GM18507 (cell line): ENCODE data around the gene GSTA2.
"Not testable (repeated sequence)": the region's sequence is repeated elsewhere in the genome, so short reads cannot be mapped to it uniquely, and the experiment has no call there.

ENCODE experiments used
- DNase-seq: peaks from one replicate; pipeline ENCODE4 v3.0.0; 2011; ENCODE audit warnings: low read depth; ENCODE audit not compliant: insufficient read length; ENCODE audit errors: extremely low spot score
- FAIRE-seq: peaks from 2 replicates; lab custom pipeline; 2011; peaks lifted over from hg19 to GRCh38; lab: Jason Lieb, UNC

Gene GSTA2

DNA sequence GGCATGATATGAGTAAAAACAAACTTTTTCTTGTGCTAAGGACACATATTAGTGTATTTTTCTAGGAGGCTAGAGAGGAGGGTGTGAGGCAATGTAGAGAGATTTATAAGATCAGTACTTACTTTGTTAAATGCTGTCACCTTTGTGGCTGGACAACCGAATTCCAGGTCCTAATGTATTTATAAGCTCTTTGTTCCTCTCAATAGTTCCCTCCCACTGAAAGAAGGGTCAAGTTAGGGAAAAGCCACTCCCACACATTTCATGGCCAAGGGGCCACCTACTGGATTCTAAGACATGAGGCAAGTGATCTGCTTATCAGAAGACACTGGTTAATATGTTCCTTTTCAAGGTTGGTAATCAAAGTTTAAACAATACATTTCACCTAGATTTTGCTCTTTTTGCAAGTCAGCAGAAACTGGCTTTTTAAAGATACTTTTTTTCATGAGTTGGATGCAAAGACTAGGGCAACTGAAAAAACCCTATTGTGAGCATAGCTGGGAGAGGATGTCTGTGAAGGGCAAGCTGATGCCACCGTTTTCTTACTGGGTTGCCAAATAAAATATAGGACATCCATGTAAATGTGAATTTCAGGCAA is at the start of gene GSTA2:
Gene GSTA2, minus strand, starts transcription at position 154 of the 595 bp plus-strand sequence. CDS start 5,528 bp downstream, outside the sequence.
- not testable (repeated sequence) for FAIRE-seq

DNA sequence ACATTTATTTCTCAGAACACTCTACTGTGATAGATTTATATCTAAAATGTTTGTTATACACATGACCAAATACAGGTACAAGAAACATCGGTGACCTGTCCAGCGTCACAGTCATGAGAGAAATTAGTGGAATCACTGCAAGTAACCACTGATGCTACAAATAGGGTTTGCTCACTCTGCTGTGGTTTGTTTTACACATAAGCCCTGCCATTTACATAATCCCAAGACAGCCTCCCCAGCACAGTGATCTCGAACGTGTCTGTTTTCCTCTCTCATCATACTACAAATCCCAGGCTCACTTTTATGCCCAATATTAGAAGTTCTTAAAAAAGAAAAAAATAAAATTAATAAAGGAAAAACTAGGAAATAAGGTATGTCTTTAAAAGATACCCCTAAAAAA is 46.5 kb upstream of the GSTA2 start:
- not testable (repeated sequence) for DNase-seq, FAIRE-seq

More for the DNA sequence above, at the start of gene GSTA2:
- DNase-seq: not testable (repeated sequence)

DNA sequence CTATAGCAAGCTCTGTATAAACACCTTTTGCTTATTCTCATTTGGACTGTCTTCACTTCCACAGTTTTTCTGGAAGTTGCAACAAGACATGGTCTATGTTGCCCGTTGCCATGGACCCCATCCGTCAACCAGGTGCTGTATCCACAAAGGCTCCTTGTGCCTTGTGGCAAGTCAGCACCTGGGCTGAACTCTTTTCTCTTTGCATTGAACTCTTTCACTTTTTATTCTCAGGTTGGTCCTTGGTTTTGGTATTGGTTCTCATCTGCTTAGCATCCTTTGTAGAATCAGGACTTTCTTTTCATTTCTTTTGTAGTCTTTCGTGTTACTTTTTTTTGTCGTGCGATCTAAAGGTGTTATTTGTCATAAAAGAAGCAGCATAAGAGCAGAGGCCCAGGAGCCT is 45.4 kb upstream of the GSTA2 start:
- DNase-seq: no peak
- no peak for FAIRE-seq

DNA sequence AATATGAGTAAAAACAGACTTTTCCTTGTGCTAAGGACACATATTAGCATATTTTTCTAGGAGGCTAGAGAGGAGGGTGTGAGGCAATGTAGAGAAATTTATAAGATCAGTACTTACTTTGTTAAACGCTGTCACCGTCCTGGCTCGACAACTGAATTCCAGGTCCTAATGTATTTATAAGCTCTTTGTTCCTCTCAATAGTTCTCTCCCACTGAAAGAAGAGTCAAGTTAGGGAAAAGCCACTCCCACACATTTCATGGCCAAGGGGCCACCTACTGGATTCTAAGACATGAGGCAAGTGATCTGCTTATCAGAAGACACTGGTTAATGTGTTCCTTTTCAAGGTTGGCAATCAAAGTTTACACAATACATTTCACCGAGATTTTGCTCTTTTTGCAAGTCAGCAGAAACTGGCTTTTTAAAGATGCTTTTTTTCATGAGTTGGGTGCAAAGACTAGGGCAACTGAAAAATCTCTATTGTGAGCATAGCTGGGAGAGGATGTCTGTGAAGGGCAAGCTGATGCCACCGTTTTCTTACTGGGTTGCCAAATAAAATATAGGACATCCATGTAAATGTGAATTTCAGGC is 40.5 kb upstream of the GSTA2 start, which contains the start of gene GSTA1:
Gene GSTA1, minus strand, starts transcription at position 149 of the 588 bp plus-strand sequence. CDS start 4,549 bp downstream, outside the sequence.
- not testable (repeated sequence) for DNase-seq, FAIRE-seq

DNA sequence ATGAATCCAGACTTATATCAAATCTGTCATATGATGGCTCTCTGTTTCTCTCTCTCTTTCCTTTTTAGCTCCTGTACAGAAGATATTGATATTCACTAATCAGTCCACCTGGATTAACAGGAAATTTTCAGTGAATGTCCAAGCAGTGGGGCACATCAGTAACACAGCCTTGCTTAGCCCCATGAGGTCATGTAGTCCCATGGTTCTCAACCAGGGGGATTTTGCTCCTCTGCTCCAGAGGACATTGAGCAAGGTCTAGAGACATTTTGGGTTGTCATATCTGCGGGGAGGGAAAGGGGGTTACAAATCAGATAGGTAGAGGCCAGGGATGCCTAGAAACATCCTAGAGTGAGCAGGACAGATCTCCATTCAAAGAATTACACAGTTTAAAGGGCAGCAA is 39.5 kb upstream of the GSTA2 start:
- no peak for FAIRE-seq
- DNase-seq: no peak

DNA sequence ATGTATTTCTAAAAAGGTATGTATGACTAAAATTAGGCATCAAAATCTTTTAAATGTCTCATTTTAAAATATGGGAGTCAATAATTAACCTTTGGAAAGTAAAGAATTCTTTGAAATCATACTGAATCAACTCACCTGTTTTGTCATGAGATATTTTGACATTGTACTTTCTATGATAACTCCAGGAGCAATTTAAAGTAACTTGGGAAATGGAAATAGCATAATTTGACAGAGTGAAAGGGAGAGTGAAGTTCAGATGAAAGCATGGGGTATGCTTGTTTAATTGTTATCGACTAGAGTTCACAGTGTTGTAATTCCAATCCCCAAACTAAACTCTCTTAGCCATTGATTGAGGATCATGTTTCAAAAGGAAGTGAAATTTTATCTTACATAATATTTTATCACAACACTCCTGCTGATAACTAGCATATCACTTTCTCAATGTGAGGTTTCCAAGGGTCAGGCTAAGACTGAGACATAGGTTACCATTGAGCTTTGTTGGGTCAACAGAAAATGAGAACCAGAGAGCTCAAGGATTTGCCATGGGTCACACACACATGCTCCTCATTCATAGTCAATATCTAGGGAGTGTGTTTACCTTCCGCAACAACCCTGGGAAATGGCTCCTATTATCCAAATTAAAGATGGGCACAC is 38.0 kb upstream of the GSTA2 start:
- FAIRE-seq (no peak), DNase-seq (no peak)

DNA sequence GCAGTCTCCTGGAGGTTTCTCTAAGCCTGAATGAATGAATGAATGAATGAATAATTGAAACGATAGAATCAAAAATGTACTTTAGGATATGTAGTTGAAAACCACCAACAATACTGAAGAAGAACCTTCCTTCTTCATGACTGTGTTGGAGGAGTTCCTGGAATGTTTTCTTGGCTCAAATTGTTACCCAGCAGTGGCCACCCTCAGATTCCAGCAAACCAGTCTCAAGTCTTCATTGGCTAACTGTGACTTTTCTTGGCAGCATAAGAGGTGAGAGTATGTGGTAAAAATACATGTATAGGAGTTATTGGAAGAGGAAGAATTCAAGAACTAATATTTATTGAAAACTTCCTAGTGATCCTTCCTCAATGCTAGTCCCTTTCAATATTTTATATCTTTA is 36.0 kb upstream of the GSTA2 start:
- not testable (repeated sequence) for FAIRE-seq, DNase-seq

DNA sequence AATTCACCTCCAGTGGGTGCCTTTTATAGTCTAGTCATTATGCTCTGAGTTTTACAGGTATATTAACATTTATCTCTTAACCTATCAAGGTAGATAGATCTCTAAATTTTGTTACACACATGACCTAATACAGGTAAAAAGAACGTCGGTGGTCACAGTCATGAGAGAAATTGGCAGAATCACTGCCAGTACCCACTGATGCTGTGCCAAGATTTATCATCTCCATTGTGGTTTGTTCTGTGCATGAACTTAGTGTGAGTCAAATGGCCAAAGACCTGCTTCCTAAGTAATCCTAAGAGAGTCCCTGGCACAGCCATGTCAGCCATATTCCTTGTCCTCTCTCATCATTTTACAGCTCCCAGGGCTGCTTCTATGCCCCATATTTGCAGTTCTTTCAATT is 31.1 kb upstream of the GSTA2 start:
- not testable (repeated sequence) for FAIRE-seq, DNase-seq

DNA sequence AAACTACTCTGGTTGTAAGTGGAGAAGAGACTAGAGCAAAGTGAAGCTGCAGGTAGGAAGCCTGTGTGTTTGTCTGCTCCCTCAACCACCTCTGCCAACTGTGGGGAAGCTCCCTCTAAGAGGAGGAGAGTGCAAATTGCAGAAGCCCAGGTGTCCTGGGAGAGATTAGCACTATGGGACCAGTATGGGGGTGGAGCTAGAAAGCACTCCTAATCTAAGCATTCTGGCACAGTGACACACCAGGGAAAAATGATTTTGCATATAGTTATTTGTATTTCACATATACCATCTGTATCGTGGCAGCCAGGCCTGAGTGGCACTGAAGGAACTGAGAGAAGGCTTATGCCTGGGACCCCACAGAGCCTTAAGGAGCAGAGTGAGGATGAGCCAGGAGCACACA is 27.6 kb upstream of the GSTA2 start:
- FAIRE-seq: no peak
- no peak for DNase-seq

DNA sequence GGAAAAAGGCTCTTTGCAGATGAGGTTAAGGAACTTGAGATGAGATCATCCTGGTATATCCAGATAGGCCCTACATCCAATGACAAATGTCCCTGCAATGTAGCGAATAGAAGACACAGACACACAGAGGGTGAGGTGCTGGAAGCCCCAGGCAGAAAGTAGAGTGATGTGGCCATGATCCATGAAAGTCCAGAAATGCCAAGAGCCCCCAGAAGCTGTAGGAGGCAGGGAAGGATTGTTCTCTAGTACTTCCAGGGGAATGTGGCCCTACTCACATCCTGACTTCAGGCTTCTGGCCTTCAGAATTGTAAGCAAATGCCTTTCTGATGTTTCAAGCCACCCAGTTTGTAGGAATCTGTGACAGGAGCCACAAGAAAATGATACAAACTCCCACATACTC is 26.4 kb upstream of the GSTA2 start:
- FAIRE-seq, DNase-seq: not testable (repeated sequence)

DNA sequence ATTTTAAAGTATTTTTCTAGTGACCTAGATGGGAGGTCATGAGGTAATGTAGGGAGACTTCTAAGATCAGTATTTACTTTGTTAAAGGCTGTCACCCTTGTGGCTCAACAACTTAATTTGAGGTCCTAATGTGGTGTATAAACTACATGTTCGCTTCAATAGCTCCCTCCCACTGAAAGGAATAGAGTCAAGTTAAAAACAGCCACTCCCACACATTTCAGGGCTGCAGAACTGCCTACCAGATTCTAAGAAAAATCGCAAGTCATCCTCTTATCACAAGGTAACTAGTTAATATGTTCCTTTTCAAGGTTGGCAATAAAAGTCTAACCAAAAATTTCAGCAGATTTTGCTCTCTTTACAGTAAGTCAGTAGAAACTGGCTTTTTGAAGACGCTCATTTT is 25.2 kb upstream of the GSTA2 start:
- DNase-seq: no peak
- no peak for FAIRE-seq

DNA sequence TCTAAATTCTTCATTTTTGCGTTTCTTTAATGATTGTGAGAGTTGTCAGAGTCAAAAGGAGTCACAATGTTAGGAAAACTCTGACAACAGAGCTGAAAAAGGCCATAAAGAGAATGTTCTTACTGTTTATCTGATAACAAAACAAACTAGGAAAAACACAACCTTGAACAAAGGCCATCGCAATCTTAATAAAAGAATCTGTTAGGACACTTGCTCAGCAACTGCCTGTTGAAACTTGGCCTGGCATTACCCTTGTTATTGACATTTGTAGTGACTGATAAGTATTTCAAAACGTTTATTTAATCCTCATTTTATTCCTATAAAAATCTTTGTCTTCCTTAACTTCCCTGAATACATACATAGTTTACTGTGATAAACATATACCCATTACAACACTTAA is 24.6 kb upstream of the GSTA2 start:
- FAIRE-seq (no peak), DNase-seq (no peak)

DNA sequence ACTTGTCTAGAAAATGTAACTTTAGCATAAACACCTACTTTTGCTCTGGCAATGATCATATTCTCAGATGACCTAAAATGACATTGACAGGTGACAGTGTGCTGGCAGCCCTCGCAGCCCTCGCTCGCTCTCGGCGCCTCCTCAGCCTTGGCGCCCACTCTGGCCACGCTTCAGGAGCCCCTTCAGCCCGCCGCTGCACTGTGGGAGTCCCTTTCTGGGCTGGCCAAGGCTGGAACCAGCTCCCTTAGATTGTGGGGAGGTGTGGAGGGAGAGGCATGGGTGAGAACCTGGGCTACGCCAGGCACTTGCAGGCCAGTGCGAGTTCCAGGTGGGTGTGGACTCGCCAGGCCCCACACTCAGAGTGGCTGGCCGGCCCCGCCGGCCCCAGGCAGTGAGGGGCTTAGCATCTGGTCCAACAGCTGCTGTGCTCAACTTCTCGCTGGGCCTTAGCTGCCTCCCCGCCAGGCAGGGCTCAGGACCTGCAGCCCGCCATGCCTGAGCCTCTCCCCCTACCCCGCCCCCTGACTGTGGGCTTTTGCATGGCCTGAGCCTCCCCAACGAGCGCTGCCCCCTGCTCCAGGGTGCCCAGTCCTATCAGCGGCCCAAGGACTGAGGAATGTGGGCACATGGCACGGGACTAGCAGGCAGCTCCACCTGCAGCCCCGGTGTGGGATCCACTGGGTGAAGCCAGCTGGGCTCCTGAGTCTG is 23.1 kb upstream of the GSTA2 start:
- no peak for FAIRE-seq
- no peak for DNase-seq

DNA sequence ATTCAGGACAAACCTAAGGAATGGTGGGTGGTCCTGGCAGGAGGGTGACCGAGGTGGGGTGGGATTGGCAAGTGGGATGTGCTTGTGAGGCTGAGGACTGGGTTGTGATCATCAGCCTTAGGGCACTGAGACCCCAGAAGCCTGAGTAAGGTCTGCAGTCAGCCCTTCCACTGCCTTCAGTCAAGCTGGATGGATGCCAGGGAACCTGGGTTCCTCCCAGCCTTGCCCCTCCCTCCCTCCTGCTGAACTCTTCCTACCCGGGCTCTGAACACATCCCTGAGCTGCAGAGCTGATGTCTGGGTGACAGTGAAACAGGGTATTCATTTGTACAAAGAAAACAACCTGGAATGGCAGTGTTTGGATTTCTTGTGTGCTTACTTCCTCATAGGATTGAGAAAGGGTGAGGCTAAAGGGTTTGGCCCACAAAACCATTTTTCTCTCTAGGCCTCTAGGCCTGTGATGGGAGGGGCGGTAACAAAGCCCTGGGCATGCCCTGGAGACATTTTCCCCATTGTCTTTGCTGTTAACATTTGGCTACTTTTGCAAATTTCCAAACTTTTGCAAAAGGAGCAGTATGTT is 19.5 kb upstream of the GSTA2 start:
- not testable (repeated sequence) for FAIRE-seq, DNase-seq

DNA sequence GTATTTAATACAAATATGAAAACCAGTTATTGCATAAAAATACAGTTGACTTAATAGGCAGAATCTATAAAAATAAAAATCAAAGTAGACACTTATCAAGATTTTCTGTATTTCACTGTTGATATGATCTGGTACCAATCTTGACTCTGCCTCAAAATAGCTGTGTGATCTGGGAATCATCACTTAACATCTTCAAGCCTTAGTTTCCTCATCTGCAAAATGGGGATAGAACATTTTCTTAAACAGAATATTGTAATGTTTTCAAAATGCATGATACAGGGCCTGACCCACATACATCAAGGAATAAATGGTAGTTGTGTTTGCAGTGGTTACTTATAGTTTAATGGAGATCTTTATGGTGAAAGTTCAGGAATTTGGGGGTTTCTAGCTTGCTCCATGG is 18.9 kb upstream of the GSTA2 start:
- FAIRE-seq, DNase-seq: not testable (repeated sequence)

DNA sequence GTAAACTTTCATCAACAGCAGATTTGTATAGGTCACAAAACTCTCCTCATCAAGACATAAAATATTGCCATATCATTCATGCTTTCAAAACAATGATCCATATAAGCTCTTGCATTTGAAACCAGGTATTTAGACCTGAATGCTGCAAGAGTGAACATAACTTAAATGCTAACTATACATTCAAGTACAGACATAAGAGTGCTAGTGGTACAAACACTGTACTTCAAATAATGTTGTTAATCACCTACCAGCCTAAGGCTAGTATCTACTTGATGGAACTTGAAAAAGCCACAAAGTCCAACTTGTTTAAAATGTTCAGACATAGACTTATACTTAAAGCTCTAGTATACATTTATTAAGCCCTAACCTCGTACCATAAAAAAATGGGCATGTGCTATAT is 16.0 kb upstream of the GSTA2 start:
- FAIRE-seq: no peak
- no peak for DNase-seq

DNA sequence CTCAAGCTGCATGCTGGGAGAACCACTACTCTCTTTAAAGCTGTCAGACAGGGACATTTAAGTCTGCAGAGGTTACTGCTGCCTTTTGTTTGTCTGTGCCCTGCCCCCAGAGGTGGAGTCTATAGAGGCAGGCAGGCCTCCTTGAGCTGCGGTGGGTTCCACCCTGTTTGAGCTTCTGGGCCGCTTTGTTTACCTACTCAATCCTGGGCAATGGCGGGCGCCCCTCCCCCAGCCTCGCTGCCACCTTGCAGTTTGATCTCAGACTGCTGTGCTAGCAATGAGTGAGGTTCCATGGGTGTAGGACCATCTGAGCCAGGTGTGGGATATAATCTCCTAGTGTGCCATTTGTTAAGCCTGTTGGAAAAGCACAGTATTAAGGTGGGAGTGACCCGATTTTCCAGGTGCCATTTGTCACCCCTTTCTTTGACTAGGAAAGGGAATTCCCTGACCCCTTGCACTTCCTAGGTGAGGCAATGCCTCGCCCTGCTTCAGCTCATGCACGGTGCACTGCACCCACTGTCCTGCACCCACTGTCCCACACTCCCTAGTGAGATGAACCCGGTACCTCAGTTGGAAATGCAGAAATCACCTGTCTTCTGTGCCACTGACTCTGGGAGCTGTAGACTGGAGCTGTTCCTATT is 13.6 kb upstream of the GSTA2 start:
- not testable (repeated sequence) for DNase-seq, FAIRE-seq

DNA sequence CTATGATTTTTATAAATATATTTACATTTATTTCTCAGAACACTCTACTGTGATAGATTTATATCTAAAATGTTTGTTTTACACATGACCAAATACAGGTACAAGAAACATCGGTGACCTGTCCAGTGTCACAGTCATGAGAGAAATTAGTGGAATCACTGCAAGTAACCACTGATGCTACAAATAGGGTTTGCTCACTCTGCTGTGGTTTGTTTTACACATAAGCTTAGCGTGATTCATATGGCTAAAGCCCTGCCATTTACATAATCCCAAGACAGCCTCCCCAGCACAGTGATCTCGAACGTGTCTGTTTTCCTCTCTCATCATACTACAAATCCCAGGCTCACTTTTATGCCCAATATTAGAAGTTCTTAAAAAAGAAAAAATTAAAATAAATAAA is 6.1 kb upstream of the GSTA2 start:
- not testable (repeated sequence) for FAIRE-seq, DNase-seq

DNA sequence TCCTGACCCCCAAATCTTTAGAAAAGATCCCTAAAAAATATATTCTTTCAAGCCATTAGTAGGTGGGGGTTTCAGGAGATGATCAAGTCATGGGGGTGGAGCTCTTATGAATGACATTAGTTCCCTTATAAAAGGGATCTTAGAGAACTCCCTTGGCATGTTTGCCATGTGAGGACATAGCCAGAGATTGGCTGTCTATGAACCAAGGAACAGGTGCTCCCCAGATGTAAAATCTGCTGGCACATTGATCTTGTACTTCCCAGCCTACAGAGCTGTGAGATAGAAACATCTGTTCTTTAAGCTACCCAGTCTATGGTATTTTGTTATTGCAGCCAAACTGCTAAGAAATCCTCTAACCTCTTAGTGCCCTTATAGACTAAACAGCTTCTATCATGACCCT is 4.4 kb upstream of the GSTA2 start:
- not testable (repeated sequence) for FAIRE-seq, DNase-seq
